TTC549 (cell line): ENCODE measurements around the gene SLC5A12.

ENCODE experiments used
- FAIRE-seq: peaks from 2 replicates; lab custom pipeline; 2012; peaks lifted over from hg19 to GRCh38; lab: Jason Lieb, UNC

SLC5A12 gene

GRCh38 chr11:26719289-26719973 lies 2.4 kb downstream of the SLC5A12 start:
- FAIRE-seq: no peak

GRCh38 chr11:26717771-26718170 lies 4.1 kb downstream of the SLC5A12 start:
- FAIRE-seq: no peak

GRCh38 chr11:26715133-26715532 lies 6.7 kb downstream of the SLC5A12 start:
- FAIRE-seq: no peak

- no peak for FAIRE-seq
Measured at GRCh38 chr11:26712497-26712896, 9.4 kb downstream of the SLC5A12 start.

- FAIRE-seq: no peak
Measured at GRCh38 chr11:26710489-26710888, 11.4 kb downstream of the SLC5A12 start.

- FAIRE-seq: no peak
Measured at GRCh38 chr11:26708736-26709456, 13.0 kb downstream of the SLC5A12 start.

- FAIRE-seq: no peak
Measured at GRCh38 chr11:26706181-26706580, 15.7 kb downstream of the SLC5A12 start.

GRCh38 chr11:26704249-26704648 lies 17.6 kb downstream of the SLC5A12 start:
- FAIRE-seq: no peak

- no peak for FAIRE-seq
Measured at GRCh38 chr11:26703411-26704191, 18.3 kb downstream of the SLC5A12 start.

GRCh38 chr11:26702406-26702805 lies 19.5 kb downstream of the SLC5A12 start:
- no peak for FAIRE-seq

GRCh38 chr11:26700574-26701235 lies 21.2 kb downstream of the SLC5A12 start:
- no peak for FAIRE-seq

- FAIRE-seq: no peak
Measured at GRCh38 chr11:26698224-26698623, 23.6 kb downstream of the SLC5A12 start.

- FAIRE-seq: no peak
Measured at GRCh38 chr11:26696330-26696729, 25.5 kb downstream of the SLC5A12 start.

- FAIRE-seq: no peak
Measured at GRCh38 chr11:26688701-26689100, 33.2 kb downstream of the SLC5A12 start.

- FAIRE-seq: no peak
Measured at GRCh38 chr11:26687351-26687750, 34.5 kb downstream of the SLC5A12 start.

GRCh38 chr11:26677566-26677965 lies 44.3 kb downstream of the SLC5A12 start:
- no peak for FAIRE-seq

- no peak for FAIRE-seq
Measured at GRCh38 chr11:26676641-26677040, 45.2 kb downstream of the SLC5A12 start.

GRCh38 chr11:26675233-26675928 lies 46.5 kb downstream of the SLC5A12 start:
- no peak for FAIRE-seq

GRCh38 chr11:26665946-26666345 lies 55.9 kb downstream of the SLC5A12 start:
- FAIRE-seq: no peak

GRCh38 chr11:26665036-26665435 lies 56.8 kb downstream of the SLC5A12 start:
- FAIRE-seq: no peak

GRCh38 chr11:26662916-26663315 lies 58.9 kb downstream of the SLC5A12 start:
- FAIRE-seq: no peak

- no peak for FAIRE-seq
Measured at GRCh38 chr11:26655287-26655686, 66.6 kb downstream of the SLC5A12 start.
